PC-9 (cell line): Measurements from ENCODE around the gene DAPK2.
"Not testable (repeated sequence)": the region's sequence is repeated elsewhere in the genome, so short reads cannot be mapped to it uniquely, and the experiment has no call there.

Experiments
- EZH2 ChIP-seq: fragments of 200-600 bp; sonication (generic); IDR thresholded peaks from 2 replicates; pipeline ENCODE4 v1.8.0; 2017; ENCODE audit warnings: antibody characterized with exemption, low read depth
- TF ChIP-seq, protein P1 (sequence below): fragments of 200-600 bp; sonication (generic); conservative IDR thresholded peaks from 2 replicates; pipeline ENCODE4 v1.6.1; 2017; ENCODE audit warnings: mixed run types, antibody characterized with exemption, mild to moderate bottlenecking, moderate library complexity

DNA sequence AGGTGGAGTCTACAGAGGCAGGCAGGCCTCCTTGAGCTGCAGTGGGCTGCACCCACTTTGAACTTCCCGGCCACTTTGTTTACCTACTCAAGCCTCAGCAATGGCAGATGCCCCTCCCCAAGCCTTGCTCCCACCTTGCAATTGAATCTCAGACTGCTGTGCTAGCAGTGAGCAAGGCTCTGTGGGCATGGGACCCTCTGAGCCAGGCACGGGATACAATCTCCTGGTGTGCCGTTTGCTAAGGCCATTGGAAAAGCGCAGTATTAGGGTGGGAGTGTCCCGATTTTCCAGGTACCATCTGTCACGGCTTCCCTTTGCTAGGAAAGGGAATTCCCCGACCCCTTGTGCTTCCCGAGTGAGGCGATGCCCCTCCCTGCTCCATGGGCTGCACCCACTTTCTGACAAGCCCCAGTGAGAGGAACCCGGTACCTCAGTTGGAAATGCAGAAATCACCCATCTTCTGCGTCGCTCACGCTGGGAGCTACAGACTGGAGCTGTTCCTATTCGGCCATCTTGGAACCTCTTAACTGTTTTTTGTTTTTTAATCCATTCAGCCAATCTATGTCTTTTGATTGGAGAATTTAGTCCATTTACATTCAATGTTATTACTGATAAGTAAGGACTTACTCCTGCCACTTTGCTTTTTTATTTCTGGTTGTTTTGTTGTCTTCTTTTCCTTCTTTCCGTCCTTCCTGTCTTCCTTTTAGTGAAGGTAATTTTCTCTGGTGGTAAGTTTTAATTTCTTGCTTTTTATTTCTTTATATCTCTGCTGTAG, 83.2 kb downstream of the DAPK2 start:
- TF ChIP-seq, protein P1, sequence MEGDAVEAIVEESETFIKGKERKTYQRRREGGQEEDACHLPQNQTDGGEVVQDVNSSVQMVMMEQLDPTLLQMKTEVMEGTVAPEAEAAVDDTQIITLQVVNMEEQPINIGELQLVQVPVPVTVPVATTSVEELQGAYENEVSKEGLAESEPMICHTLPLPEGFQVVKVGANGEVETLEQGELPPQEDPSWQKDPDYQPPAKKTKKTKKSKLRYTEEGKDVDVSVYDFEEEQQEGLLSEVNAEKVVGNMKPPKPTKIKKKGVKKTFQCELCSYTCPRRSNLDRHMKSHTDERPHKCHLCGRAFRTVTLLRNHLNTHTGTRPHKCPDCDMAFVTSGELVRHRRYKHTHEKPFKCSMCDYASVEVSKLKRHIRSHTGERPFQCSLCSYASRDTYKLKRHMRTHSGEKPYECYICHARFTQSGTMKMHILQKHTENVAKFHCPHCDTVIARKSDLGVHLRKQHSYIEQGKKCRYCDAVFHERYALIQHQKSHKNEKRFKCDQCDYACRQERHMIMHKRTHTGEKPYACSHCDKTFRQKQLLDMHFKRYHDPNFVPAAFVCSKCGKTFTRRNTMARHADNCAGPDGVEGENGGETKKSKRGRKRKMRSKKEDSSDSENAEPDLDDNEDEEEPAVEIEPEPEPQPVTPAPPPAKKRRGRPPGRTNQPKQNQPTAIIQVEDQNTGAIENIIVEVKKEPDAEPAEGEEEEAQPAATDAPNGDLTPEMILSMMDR, result not testable (repeated sequence)
- TF ChIP-seq EZH2, result not testable (repeated sequence)
